Left hindlimb (tissue), 1 donor: Measurements from ENCODE around the gene ANKRD13B.
"Not testable (repeated sequence)": the region's sequence is repeated elsewhere in the genome, so short reads cannot be mapped to it uniquely, and the experiment has no call there.

Experiments
- DNase-seq: peaks from one replicate; pipeline ENCODE4 v3.0.0-alpha.2; 2018

The ANKRD13B gene

DNA sequence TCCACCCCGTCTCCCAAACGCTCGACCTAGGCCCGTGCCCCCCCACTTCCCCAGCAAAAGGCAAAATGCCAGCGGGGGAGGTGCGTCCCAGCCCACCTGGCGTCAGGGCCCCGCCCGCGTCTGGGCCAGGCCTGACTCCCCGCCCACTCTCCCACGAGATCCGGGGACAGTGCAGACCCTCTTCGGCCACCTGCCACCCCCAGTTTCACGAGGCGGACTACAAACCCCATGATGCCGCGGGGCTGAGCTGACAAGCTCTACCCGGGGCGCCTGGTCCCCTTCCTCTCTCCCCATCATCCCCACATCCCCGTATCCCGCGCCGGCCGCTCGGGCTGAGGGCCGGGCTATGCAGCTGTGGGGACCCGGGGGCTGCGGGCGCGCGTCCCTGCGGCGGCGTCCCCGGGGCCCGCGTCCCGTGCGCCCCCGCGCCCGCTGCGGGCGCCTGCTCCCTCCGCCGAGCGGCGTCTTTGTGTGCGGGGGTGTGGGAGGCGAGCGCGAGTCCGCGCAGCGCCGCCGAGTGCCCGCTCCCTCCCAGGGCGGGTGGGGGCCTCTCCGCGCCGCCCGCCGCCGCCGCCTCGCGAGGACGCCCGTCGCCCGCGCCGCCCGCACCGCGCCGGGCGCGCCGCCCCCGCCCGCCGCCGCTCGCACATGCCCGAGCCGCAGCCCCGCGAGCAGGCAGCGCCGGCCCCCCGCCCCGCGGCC, at the start of gene ANKRD13B:
Gene ANKRD13B, plus strand, starts transcription at position 283 of the 702 bp plus-strand sequence. CDS start 490 bp downstream, outside the sequence.
- DNase-seq = peak; percentile 70

DNA sequence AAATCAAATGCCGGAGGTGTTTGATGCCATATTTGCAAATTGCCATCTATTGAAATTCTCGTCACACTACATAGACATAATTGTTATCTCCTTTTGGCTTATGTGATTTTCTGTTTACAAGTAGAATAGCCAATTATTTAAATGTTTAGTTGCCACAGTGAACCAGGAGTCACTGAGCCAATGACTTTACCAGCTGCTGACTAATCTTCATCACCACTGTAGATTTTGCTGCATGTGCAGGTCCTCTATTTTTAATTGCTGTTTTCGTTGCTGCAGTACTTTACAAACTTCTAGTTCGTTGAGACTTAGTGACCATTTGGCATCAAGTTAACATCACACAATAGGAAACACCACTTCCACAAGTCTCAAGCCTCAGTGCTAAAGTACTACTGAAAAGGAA, 48.9 kb upstream of the ANKRD13B start:
- no peak for DNase-seq

DNA sequence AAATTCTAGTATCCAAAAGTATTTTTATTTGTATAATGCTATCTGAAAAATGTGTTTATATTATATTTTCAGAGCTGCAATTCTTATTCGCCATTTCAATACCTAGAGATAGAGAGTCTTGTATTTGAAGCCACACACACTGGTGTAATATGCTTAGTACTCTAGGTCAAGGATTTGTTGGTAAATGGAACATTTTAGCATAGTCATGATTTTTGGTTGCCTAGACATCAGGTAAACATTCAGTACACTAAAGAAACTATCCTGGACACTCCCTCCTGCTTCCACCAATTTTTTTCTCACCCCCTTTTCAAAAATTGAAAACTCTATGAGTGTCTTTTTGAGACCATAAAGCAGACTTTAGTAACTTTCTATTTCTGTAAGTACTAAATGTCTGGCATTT, 46.8 kb upstream of the ANKRD13B start:
- DNase-seq = no peak

DNA sequence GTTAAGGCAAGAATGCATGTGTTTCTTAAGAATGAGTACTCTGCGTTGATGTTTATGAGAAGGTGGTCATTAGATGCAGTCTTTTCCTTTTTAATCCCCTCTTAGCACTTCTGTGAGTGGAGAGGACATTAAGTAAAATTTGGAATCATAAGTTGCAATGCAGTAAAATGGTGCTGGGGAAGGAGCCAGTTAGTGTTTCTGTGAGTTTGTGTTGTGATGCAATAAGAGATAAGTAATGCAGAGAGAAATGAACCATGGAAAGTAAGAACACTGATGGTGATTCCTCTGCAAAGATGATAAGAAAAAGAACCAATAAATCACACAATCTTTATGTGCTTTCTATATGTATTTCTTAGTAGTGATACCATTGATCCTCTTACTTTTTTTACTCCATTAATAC, 46.1 kb upstream of the ANKRD13B start:
- no peak for DNase-seq

DNA sequence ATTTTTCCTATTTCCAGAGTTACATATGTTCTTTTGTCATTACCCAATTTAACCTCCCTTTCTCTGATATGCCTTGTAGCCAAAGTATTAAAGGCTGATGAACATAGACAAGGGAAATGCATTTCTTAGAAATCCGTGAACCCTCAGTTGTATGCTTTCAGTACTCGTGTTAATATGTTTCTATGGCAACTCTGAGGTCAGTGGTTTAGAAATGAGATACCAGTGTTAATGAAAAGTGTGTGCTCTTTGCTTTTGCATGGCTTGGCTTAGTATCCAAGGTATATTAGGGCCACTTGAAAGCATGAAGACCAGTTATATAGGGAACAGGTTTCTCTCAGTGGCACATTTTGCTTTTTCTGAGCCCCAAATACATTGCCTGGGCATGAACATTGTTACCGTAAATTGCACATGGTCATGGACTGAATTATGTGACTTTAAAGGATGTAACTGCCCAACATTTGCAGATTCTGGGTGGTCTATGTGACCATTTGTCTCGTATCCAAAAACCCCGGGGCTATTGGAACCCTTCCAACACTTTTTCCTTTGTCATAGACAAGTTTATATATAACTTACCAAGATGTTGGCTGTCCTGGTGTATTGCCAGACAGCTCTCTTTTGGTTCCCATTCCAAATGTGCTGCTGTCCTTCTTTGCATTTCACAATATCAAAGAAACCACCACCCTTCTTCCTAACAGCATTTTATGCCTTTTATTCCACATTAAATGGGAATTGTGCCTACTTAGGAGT, 43.6 kb upstream of the ANKRD13B start:
- DNase-seq = no peak

DNA sequence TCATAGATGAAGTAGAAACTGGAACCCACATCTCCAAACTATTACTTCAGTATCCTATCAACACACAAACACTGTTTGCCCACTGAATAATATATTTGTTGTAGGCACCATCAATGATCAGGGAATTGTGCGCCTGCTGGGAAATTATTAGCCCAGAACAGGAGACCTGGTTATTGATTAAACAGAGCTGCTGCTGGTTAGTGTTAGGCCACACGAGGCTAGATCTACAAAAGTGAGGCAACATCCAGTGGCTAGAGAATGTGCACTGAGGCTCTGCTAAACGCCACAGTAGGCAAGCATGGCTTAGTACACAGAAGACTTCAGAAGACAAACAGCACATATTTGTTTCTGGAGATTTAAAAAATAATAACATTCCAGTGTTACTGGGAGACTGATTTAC, 37.1 kb upstream of the ANKRD13B start:
- DNase-seq = no peak

DNA sequence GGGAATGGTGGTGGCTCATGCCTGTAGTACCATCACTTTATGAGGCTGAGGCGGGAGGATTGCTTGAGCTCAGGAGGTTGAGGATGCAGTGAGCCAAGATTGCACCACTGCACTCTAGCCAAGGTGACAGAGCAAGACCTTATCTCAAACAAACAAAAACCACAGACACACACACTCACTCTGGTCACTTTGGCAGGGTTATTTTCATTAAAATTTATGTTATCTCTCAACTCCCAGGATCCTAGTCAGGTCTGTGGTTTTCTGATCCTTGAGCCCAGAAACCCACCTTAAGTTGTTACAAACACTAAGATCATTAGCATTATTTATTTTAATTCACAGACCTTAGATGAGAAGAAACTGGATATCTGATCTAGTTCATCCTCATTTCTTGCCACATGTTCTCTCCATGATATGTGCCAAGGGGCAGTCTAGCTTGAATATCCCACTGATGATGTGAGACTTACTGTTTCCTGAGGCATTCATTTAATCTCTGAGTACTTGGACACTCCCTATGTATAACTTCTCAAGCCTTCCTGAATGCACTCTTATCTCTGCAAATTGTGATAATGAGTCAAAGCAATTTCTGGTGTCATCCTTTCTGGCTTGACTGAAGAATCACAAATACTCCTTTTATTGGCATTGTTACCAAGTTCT, 35.7 kb upstream of the ANKRD13B start:
- DNase-seq = no peak

DNA sequence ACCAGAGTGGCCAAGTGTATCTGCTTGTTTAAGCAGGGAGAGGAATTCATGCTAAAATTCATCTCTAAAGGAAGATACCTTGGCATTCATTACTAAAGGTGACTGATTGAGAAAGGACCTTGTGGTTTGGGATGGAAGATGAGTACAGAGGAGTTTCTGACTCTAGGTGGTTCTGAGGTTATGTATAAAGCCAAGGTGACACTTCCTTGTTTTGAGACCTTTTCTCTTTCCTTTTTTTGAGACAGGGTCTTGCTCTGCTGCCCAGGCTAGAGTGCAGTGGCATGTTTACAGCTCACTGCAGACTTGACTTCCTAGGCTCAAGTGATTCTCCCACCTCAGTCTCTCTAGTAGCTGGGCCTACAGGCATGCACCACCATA, 35.2 kb upstream of the ANKRD13B start:
- DNase-seq = no peak

DNA sequence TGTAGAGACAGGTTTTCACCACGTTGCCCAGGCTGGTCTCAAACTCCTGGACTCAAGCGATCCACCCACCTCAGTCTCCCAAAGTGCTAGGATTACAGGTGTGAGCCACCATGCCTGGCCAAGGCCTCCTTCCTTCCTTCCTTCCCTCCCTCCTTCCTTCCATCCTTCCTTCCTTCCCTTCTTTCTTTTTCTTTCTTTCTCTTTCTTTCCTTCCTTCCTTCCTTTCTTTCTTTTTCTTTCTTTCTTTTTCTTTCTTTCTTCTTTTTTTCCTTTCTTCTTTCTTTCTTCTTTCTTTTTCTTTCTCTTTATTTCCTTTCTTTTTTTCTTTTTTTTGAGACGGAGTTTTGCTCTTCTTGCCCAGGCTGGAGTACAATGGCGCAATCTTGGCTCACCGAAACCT, 34.8 kb upstream of the ANKRD13B start:
- DNase-seq = not testable (repeated sequence)

DNA sequence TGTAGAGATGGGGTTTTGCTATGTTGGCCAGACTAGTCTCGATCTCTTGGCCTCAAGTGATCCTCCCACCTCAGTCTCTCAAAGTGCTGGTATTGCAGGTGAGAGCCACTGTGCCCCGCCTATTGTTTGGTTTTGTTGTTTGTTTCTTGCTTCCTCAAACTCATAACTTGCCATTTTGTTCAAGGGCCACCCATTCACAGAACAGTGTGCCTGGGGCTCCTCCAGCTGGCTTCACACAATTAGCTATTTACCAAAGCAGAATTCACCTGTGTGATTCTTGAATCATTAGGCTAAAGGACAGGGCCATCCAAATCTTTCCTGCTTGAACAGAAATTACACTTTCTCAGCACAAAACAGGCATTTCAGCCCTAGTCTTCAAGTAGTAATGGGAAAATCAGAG, 33.3 kb upstream of the ANKRD13B start:
- DNase-seq = no peak

DNA sequence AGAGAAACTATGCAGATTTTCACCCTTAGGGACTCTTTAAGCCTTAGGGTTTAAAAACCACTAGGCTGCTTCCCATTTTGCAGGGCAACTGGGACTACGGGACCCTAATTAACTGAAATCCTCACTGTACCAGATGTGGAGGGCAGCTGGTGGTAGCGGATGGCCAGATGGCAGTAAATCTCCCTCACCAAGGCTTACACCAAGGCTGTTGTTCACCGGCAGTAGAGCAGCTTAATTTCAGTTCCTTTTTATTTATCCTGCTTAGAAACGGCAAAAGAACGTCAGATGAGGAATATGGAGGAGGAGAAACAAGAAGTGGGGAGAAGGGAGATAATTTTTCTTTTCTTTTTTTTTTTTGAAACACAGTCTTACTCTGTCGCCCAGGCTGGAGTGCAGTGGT, 32.6 kb upstream of the ANKRD13B start:
- DNase-seq = no peak

DNA sequence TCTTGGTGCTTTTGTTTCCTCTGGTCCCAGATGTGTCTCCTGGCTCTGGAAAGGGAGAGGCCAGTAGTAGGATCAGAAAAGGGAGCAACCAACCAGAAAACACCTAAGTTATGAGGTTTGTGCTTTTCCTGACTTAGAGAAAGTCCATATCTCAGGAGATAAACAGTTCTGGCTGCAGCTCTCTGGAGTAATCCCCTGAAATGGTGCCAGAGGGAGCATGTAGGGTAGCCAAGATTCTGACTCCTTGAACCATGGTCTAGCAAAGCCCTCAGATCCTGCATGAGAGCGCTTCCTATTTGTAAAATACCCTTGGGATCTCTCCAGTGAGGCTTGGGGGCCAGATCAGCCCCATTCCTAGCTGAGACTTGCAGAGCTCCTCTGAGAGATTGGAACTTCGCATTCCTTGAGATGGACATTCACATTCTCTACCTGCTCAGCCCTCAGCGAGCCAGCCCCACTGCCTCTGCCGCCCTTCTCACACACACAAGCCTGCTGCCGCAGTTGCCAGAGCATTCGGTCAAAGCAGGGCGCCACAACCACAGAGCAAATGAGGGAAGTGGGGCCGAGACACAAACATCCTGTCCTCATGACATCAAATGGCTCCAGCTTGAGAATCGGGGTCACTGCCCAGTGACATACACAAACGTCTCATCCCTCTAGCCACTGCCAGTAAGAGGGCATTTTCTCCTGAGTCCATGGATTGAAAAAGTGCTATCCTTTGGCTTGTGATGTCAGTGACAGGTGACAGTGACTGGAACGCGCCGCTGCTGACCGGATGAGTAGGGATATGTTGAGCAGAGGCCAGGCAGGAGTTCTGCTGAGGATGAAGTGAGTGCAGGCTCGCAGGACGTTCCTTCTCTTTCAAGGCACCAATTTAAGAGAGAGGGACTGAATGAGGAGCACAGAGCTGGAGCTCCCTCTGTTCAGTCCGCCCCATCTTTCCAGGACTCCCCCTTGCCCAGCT, 31.1 kb upstream of the ANKRD13B start:
- no peak for DNase-seq

DNA sequence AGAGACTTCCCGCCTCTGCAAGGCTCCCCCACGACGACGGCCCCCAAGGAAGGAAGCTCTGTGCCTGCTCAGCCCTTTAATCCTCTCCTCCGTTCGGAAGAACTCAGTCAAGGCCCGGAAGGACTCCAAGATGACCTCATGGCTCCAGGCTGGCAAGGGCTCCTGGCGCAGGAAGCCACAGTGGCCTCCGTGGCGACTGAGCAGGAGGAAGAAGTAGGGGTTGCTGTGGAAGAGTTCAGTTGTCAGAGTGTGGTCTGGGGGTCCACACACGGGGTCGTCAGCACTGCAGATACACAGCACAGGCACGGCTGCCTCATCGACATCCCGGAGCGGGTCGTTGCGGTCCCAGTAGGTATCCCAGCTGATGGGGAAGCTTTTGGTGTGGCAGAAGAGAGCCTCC, 30.3 kb upstream of the ANKRD13B start:
- DNase-seq = no peak

DNA sequence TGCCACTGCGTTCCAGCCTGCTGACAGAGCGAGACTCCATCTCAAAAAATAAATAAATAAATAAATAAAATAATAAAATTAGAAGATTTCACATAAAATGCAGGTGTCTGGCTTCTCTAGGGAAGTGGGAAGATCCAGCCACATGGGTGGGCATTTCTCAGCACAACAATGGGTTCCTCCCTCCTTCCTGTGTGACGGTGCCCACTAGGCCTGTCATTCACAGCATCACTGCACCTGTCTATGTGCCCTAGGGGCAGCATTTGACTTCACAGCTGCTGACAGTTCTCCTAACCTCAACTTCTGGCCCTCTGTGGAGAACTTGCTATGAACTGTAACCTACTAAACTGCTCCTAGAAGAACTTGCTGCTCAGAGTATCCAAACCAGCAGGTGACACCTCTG, 29.1 kb upstream of the ANKRD13B start:
- no peak for DNase-seq

DNA sequence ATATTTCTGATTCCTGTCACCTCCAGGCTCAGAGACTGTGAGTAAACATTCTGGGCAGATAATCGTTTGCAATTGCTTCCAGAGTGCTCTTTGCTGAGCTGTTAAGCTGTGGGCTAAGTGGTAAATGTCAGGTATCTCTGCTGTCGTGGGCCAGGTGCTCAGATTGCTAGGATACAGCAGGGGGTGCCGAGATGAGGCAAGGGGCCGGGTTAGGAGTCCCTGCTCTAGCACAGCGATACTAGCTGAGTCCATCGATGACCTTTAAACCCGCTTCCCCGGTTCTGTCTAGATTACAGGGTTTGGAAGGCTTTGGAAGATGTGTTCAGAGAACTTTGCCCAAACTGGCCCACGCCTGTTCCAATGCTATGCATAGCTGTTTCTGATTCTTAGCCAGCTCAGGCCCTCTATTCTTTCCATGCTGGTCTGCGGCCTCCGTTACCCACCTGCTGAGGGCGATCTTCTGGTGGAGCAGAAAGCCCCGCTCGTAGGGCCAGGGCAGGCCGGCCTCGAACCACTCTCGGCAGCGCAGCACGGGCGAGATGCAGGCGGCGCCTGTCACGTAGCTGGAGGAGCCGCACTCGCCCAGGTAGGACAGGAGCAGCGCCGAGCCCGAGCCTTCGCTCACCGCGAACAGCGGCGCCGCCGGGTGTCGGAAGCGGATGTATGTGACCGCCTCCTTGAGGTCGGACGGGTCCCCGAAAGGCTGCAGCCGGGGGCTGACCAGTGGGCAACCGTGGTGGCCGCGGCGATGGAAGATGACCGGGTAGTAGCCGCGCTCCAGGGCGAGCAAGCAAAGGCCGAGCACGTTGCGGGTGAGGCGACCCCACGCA, 27.1 kb upstream of the ANKRD13B start:
- peak; percentile 40 for DNase-seq

DNA sequence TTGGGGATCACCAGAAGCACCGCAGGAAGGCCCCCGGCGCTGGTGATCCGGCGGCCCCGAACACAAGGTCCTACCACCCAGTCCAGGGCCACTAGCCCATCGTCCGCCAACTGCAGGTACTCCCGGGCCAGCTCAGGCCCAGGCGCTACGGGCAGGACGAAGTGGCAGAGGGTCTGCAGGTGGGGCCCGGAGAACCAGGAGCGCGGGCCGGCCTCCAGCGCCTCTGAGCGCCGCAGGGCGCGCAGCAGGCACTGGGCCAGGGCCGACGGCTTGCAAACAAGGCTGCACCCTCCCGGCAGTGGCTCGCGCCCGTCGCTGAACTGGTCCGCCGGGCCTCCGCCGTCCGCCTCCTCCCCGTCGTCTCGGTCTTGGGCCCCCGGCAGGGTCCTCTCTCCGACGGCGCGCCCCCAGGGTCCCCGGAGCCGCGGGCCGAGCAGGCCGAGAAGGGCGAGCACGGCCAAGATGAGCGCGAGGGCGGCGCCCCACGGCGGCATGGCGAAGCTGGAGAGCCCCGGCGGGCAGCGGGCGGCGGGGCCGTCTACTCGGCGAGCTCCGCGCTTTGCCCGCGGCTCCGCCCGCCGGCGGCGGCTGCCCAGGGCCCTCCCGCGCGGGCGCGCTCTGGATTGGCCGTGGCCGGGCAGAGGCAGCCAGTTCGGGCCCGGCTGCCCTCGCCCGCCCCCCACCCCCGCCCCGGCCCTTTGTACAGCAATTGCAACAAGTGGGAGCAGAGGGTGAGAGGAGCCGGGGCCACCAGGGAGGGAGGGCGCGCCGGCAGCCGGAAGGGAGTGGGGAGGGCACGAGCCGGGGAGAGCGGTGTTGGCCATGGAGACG, 26.2 kb upstream of the ANKRD13B start, which contains the start of gene ABHD15:
Gene ABHD15, minus strand, starts transcription at position 565 of the 831 bp plus-strand sequence. Its CDS starts 71 bp downstream, at position 494.
- DNase-seq = peak; percentile 74

DNA sequence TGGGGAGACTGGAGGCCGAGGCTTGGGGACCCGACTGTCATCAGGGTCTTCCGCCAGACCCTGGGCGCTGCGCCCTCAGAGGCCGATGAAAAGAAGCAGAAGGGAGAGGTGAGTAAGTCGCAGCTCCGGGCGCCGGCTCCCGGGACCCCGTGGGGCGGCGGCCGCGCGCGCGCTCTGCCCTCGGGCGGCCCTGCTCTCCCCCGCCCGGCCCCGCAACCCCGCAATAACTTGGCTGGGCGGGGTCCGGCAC, 25.7 kb upstream of the ANKRD13B start:
- DNase-seq = no peak

DNA sequence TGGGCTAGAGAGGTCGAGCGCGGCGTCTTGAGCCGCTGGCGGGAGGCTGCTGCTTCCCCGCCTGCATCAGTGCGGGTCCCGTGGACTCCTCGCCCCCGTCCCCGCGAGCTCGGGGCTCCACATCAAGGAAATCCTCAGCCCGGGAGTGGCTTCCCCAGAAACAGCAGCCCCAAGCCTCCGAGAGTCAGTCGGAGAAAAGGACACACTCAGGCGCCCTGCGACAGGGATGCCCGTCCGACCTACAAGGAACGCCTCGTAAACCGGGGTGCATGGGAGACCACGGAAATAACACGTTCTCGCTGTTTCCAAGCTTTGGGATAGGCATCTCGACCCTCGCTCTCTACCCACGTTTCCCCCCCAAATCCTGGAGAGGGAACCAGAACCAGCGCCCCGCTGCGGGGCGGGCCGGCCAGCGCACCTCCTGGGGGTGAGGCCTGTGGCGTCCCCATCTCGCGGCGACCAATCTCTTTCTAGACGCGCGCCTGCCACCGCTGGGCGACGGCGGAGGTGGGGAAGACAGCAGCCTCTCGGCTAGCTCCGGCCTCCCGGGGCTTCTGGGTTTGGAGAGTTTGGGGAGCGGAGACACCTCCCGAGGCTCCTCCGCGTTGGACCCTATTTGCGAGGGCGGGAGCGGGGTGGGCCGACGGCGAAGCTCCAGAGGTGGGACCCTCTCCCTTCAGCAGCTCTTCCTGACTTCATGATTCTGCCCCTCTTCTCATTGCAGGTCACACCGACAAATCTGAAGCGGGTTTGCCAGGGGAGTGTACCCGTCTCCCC, 25.2 kb upstream of the ANKRD13B start:
- peak; percentile 58 for DNase-seq

DNA sequence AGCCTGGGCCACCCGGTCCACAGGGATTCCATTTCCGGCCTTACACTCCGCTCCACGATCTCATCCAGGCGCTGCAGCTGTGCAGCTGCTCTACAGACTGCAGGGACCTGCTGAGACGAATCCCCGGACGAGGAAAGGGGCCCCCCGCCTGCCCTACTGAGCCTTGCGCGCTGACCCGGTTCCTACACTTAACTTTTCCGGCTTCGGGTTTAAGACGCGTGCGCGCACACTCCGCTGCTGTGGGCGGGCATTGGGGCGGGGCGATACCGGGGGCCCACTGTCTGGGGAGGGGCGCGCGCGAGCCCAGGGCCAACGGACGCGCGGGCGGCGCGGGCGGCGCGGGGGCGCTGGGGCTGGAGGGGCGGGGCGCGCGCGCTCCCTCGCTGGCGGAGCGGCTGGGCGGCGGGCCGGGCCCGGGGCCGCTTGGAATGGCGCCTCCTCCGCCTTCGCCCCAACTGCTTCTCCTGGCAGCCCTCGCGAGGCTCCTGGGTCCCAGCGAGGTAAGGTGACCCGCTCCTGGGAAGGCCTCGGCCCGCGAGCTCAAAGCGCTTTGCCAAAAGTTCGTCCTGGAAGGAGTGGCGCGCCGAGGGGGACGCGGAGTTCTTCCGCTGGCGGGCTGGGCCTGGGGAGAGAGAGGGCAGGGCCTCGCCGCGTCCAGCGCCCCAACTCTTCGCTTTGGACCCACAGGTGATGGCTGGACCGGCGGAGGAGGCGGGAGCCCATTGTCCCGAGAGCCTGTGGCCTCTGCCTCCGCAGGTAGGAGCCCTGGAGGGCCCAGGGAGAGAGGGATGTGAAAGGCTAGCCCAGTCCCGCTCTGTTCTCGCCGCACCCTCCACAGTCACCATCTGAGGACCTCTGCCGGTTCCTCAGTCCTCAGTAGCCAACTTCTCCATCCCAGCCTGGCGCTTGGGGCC, 24.3 kb upstream of the ANKRD13B start, which contains the start of gene TP53I13:
Gene TP53I13, plus strand, starts transcription at position 371 of the 914 bp plus-strand sequence. Its CDS starts 58 bp downstream, at position 429.
- DNase-seq = peak; percentile 92
